ENCODE measurements around the gene BTG4.

BTG4 gene

DNA sequence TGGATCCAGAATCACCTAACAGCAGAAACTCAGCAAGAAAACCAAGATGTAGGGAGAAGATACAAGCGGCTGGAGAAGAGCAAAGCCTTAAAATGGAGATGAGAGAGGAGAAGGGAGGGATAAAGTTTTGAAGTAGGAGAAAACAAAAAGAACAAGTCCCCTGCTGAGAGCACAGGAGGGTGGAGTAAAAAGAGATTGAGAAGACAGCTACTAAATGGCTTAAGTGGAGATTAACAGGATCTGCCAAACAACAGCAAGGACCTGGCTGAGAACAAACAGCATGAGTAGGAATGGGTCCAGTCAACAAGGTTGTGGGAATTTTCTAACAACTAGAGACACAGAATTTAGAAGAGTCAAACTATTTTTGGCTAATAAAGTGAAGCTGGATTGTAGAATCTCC lies 18.1 kb downstream of the BTG4 start:
- no peak for DNase-seq (ENCODE audit: low read depth, low spot score)

DNA sequence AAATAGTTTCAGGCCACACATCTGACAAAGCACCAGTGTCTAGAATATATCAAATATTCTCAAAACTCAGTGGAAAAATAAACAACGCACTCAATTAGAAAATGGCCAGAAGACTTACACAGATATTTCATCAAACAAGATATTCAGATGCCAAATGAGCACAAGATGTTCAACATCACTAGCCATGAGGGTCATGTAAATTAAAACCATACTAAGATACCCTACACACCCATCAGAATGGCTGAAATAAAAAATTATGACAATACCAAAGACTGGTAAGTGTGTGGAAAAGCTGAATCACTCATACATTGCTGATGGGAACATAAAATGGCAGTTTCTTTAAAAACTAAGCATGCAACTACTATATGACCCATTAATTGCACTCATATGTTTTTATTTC lies 21.7 kb downstream of the BTG4 start:
- DNase-seq (ENCODE audit: low read depth, low spot score) = no peak

DNA sequence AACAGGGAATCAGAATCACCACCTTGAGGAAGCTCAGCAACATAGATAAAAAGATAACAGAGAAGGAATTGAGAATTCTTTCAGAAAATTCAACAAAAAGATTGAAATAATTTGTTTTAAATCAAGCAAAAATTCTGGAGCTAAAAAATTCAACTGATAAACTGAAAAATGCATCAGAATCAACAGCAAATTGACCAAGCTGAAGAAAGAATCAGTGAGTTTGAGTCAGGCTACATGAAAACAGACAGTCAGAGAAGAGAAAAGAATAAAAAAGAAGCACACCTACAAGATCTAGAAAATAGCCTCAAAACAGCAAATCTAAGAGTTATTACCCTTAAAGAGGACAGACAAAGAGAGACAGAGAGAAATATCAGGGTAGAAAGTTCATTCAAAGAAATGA lies 28.8 kb downstream of the BTG4 start:
- no peak for DNase-seq (ENCODE audit: low read depth, low spot score)

DNA sequence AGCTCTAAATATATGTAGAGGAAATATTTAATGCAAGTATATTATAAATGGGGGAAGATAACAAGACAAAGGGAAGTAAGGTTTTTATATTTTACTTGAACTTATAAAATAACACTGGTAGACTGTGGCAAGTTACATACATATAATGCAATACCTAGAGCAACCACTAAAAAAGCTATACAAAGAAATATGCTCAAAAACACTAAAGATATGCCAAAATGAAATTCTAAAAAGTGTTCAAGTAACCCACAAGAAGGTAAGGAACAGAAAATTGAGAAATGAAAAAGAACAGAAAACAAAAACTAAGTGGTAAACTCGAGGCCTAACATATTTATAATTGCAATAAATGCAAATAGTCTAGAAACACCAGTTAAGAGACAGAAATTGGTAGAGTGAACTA lies 32.5 kb downstream of the BTG4 start:
- no peak for DNase-seq (ENCODE audit: low read depth, low spot score)

GRCh38 chr11:111477898-111478297 lies 34.3 kb downstream of the BTG4 start:
- no peak for DNase-seq (ENCODE audit: low read depth, low spot score)

GRCh38 chr11:111476956-111477355 lies 35.2 kb downstream of the BTG4 start:
- DNase-seq (ENCODE audit: low read depth, low spot score) = no peak

DNA sequence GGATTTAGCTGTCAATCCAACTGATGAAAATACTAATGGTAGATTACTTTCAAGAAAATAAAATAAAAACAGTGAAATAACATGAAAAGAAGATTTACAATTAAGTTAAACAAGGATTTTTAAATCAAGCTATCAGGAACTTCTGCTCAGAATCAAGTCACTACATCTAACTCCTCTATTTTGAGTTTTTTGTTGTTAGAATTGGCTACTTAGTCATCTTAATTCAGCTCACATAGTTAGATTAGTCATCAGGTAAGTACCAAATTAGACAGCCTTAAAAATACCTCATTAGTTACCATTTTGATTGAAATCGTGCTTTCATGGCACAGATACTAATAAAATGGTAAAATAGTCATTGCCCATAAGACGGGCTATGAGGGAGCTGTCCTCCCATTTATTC lies 35.8 kb downstream of the BTG4 start:
- no peak for DNase-seq (ENCODE audit: low read depth, low spot score)

DNA sequence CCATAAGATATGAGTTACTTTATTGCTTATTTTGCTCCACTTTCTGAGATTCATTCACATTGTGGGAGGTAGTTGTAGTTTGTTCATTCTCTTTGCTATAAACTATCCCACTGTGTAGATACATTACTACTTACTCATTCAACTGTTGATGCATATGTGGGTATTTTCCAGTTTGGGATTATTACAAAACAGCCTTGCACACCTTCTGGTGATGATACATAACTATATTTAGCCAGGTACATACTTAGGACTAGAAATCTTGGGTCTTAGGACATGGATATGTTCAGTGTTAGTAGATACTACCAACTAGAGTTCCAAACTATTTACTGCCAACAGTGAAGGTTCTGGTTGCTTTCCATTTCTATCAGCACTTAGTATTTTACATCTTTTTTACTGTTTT lies 37.8 kb downstream of the BTG4 start:
- no peak for DNase-seq (ENCODE audit: low read depth, low spot score)

GRCh38 chr11:111472228-111472627 lies 40.0 kb downstream of the BTG4 start:
- DNase-seq (ENCODE audit: low read depth, low spot score) = no peak

DNA sequence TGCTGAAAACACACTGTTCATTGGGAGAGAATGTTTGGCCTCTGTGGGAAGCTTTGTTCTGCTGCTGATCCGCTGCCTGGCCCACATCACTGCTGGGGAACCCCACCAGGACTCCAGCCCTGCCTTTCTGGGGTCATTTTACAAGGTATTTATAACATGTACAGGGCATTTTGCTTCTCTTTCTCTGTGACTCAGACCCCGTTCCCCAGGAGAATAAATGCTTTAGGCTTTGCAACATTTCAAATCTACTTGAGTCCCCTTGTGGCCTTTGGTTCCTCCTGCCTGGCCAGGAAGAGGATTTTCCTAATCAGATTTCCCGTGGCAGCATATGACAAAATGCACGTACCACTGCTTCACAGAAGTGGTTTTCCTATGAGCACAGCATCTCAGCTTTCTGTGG lies 43.0 kb downstream of the BTG4 start:
- DNase-seq (ENCODE audit: low read depth, low spot score) = no peak

GRCh38 chr11:111466615-111467014 lies 45.6 kb downstream of the BTG4 start:
- no peak for DNase-seq (ENCODE audit: low read depth, low spot score)

DNA sequence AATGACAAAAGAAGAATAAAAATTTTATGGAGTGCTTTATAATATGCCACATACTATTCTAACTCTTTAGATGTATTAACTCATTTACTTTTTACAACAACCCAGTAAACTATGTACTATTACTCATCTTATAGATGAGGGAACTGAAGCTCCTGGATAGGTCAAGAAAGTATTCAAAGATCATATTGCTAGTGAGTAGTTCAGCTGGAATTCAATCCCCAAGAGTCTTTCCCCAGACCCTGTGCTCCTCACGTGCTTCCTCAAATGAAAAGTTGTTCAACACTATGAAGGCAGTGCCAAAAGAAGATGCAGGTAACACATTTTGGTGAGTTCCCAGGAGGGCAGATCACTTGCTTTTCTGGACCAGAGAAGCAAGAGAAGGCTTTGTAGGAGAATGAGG lies 46.8 kb downstream of the BTG4 start:
- DNase-seq (ENCODE audit: low read depth, low spot score) = no peak

DNA sequence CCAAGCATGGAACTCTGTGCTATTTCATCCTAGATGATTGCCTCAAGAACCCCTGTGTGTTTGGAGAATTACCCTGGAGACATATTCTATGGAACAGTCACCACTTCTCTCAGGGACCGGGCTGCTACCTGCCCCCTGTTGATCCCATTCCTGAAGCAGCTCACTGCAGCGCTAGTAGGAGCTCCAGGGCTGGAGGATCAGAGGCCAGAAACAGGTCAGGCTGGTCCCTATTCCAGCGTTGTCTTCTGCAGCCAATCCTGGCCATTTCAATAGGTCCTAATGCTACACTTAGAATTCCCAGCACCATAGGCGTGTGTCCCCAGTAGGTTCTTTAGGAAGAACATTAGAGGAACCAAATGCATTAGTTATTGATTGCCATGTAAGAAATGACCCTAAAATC lies 48.9 kb downstream of the BTG4 start:
- DNase-seq (ENCODE audit: low read depth, low spot score) = no peak

GRCh38 chr11:111462329-111462728 lies 49.9 kb downstream of the BTG4 start:
- no peak for DNase-seq (ENCODE audit: low read depth, low spot score)

DNA sequence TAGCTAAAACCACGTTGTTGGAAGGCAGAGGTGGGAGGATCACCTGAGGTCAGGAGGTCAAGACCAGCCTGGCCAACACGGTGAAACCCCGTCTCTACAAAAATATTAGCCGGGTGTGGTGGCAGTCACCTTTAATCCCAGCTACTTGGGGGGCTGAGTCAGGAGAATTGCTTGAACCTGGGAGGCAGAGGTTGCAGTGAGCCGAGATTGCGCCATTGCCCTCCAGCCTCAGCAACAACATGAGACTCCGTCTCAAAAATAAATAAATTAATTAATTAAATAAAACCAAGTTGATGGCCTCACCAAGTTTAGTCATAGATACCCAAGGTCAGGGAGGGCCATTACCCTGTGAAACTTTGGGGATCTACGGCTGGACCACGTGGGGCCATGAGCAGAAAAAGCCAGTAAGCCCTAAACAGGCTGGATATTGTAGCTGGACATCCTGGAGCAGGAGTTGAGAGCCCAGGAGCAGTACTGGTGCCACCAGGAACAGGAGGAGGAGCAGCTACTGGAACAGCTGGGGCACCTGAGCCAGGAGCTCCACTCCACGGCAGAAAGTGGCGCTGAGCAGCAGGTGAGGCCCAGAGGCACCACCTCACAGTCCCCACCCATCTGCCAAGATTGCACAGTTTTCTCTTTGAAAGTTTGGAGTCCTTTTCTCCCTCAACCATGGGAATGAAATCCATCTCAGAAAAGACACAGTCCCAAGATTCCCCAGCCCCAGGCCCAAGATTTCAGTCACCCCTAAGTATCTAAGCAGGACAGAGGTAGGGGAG lies 50.5 kb downstream of the BTG4 start:
- DNase-seq (ENCODE audit: low read depth, low spot score) = no peak

DNA sequence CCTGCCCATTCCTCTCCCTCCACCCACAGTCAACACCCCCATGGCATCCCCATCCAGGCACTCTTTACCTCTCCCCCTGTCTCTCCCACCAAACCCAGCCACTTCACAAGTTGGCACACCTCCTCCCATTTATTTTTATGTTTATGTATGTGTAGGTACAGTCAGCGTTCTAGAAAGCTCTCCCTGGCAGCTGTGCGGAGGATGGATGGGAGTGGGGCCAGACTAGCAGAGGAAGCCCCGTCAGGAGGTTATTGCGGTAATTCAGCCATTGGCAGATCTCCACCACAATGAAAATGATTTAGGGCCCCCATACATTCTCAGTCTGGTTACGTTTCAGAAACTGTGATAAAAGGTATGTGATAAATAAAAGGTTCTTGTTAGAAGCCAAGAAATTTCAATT lies 51.3 kb downstream of the BTG4 start:
- DNase-seq (ENCODE audit: low read depth, low spot score) = no peak

- DNase-seq (ENCODE audit: low read depth, low spot score) = no peak
Measured at GRCh38 chr11:111460340-111460739, 51.8 kb downstream of the BTG4 start.

DNA sequence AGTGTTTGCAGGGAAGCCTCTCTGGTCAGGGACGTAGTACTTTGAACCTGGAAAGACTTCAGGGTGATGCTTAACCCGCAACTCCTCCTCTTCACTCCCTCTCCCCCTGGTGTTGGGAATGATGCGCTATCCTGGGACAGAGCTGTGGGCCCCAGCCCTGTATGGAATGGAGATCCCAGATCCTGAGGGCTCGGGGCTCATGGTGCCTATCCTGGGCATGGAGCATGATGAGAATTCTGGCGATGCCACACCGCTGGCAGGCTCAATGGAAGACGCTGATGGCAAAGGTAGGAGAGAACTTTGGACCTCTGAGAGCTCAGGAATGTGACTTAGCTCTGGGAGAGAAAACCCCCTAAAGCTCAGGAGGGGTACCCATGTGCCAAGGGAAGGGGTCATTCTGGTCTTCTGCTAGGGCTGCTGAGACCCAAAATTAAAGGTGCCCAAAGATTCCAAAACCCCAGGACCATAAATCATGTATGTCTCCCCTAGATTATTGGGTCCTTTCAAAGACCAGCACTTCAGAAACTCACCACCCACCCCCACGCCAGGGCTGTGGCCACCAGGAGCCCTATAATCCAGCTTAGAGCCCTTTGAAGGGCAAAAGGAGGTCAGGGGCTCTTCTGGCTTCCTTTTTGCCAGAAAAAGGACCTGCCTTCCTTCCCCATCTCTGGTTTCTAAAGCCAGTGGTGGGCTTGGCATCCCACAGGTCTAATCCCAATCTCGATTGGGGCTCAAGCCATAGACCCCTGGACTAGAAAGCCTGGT lies 52.5 kb downstream of the BTG4 start:
- DNase-seq (ENCODE audit: low read depth, low spot score) = no peak

DNA sequence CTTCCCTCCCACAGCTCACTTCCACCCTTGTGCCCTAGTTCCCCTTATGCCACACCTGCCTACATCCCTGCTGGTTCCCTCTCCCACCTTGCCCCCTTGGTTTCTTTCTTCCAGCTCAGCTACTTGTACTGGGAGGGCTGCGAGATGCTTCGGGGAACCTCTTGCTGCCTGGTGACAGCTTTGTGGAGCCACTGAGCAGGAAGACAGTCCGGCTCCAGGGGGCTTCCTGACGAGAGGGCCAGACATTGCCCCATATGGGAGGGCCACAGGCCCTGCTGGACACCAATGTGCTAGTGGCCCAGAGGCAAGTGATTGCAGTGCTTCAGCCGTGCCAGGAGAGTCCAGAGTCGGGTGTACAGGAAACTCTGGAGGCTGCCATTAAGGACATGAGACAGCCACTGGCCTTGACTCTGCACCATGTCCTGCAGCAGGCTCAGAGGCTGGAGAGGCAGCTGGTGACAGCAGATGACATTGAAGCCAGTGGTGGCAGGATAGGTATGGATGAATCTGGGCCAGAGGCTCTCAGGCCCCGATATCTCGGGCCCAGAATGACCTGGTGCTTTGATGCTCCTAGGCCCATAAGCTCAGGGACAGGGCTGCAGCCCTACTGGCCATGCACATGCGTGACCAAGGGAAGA lies 54.3 kb downstream of the BTG4 start:
- no peak for DNase-seq (ENCODE audit: low read depth, low spot score)

GRCh38 chr11:111456859-111457730 lies 55.1 kb downstream of the BTG4 start:
- no peak for DNase-seq (ENCODE audit: low read depth, low spot score)

- no peak for DNase-seq (ENCODE audit: low read depth, low spot score)
Measured at GRCh38 chr11:111456086-111456858, 55.9 kb downstream of the BTG4 start.

Data from activated naive CD8-positive, alpha-beta T cell treated with anti-CD3 and anti-CD28 coated beads, Interleukin-2, amount 50 U/mL, for 16 hours (primary cell).